Nephron (organoid): ENCODE measurements around the gene BMP8B.
"Not testable (repeated sequence)": the region's sequence is repeated elsewhere in the genome, so short reads cannot be mapped to it uniquely, and the experiment has no call there.

Experiments
- H3K27ac Mint-ChIP-seq, 3 experiments: 2 replicates each; pipeline ENCODE4 v1.8.0; 2020; ENCODE audit warnings: mixed read lengths in 3 of 3, mild to moderate bottlenecking in 2 of 3, moderate library complexity in 1 of 3
- H3K27me3 Mint-ChIP-seq: 2 replicates; pipeline ENCODE4 v1.8.0; 2021; ENCODE audit warnings: low read depth, mild to moderate bottlenecking, moderate library complexity, mixed read lengths
- H3K36me3 Mint-ChIP-seq: 2 replicates; pipeline ENCODE4 v1.8.0; 2020; ENCODE audit warnings: low read depth, mixed read lengths
- H3K4me1 Mint-ChIP-seq: 2 replicates; pipeline ENCODE4 v1.8.0; 2020; ENCODE audit warnings: mixed read lengths
- H3K4me3 Mint-ChIP-seq, 3 experiments: 2 replicates each; pipeline ENCODE4 v1.8.0; 2020; ENCODE audit warnings: mild to moderate bottlenecking in 3 of 3, mixed read lengths in 3 of 3, moderate library complexity in 2 of 3
- H3K9me3 Mint-ChIP-seq: 2 replicates; pipeline ENCODE4 v1.8.0; 2020; ENCODE audit warnings: mixed read lengths
- CTCF ChIP-seq, 3 experiments: fragments of 200-600 bp; sonication (generic); IDR thresholded peaks; one replicate each; pipeline ENCODE4 v1.5.0; 2021; ENCODE audit warnings: antibody characterized with exemption in 3 of 3; ENCODE audit not compliant: unreplicated experiment in 3 of 3

The BMP8B gene

GRCh38 chr1:39800471-39800835 lies 11.8 kb upstream of the BMP8B start:
- Mint-ChIP-seq H3K27ac (no peak overlapping the region), H3K9me3 (peaks cover 5% of the 10 kb centered on the region), H3K4me3 (no peak overlapping the region), H3K4me1 (no peaks in the 10 kb centered on the region), H3K27me3 (peaks cover 8% of the 10 kb centered on the region), H3K36me3 (no peaks in the 10 kb centered on the region)
- no peak for TF ChIP-seq CTCF (IDR thresholded peaks at IDR 0.05; ENCODE audit: unreplicated experiment in 3 of 3)

GRCh38 chr1:39799770-39800470 lies 11.3 kb upstream of the BMP8B start:
- H3K27ac Mint-ChIP-seq = no peak overlapping the region
- H3K36me3 Mint-ChIP-seq = no peaks in the 10 kb centered on the region
- TF ChIP-seq CTCF (IDR thresholded peaks at IDR 0.05; ENCODE audit: unreplicated experiment in 3 of 3) = peak; percentile 45 to 68 (median 66)
- no peaks in the 10 kb centered on the region for H3K4me1 Mint-ChIP-seq
- H3K4me3 Mint-ChIP-seq = no peak overlapping the region
- H3K9me3 Mint-ChIP-seq = peaks cover 2% of the 10 kb centered on the region
- peaks cover 8% of the 10 kb centered on the region for H3K27me3 Mint-ChIP-seq

- not testable (repeated sequence) for H3K27ac Mint-ChIP-seq, H3K4me3 Mint-ChIP-seq, H3K36me3 Mint-ChIP-seq, H3K9me3 Mint-ChIP-seq, H3K27me3 Mint-ChIP-seq, H3K4me1 Mint-ChIP-seq
These were observed 10.4 kb upstream of the BMP8B start for GRCh38 chr1:39798859-39799769.

GRCh38 chr1:39795651-39796050 lies 7.0 kb upstream of the BMP8B start:
- no peak overlapping the region for H3K4me3 Mint-ChIP-seq
- peaks cover 3% of the 10 kb centered on the region for H3K9me3 Mint-ChIP-seq
- H3K27ac Mint-ChIP-seq = no peak overlapping the region
- no peaks in the 10 kb centered on the region for H3K4me1 Mint-ChIP-seq
- no peak for TF ChIP-seq CTCF (IDR thresholded peaks at IDR 0.05; ENCODE audit: unreplicated experiment in 3 of 3)
- H3K36me3 Mint-ChIP-seq = no peaks in the 10 kb centered on the region
- H3K27me3 Mint-ChIP-seq = peaks cover 41% of the 10 kb centered on the region

GRCh38 chr1:39791838-39792237 lies 3.2 kb upstream of the BMP8B start:
- H3K4me3 Mint-ChIP-seq = no peak overlapping the region
- no peak overlapping the region for H3K27ac Mint-ChIP-seq

More at GRCh38 chr1:39791838-39792237, 3.2 kb upstream of the BMP8B start:
- H3K27me3 Mint-ChIP-seq = peaks cover 64% of the 10 kb centered on the region
- H3K4me1 Mint-ChIP-seq = no peaks in the 10 kb centered on the region
- H3K9me3 Mint-ChIP-seq = peaks cover 3% of the 10 kb centered on the region
- no peaks in the 10 kb centered on the region for H3K36me3 Mint-ChIP-seq
- no peak for TF ChIP-seq CTCF (IDR thresholded peaks at IDR 0.05; ENCODE audit: unreplicated experiment in 3 of 3)
